Esophagus squamous epithelium (tissue), 5 donors: Measurements from ENCODE around the gene ASPN. TPM values are rescaled to one million over a fixed set of nuclear protein-coding genes. Genes with fewer than 3 reads are reported as not detected.

ENCODE experiments used
- DNase-seq: peaks from one replicate; lab custom pipeline; 2025; lab: John Stamatoyannopoulos, UW
- H3K27ac ChIP-seq, 4 donors: fragments of 200-600 bp; sonication (generic); one replicate each; pipeline ENCODE4 v1.5.1; 2016 to 2019; ENCODE audit warnings: mild to moderate bottlenecking in 1 of 4
- H3K27me3 ChIP-seq, 4 donors: fragments of 200-600 bp; sonication (generic); 1 replicate in 3 of 4; 2 replicates in 1 of 4; pipeline versions ENCODE4 v1.5.1 to v1.6.0; 2017 to 2021; ENCODE audit warnings: antibody characterized with exemption in 1 of 4
- H3K36me3 ChIP-seq, 3 donors: fragments of 200-600 bp; sonication (generic); one replicate each; pipeline ENCODE4 v1.5.1; 2016 to 2019
- H3K4me1 ChIP-seq, 3 donors: fragments of 200-600 bp; sonication (generic); one replicate each; pipeline ENCODE4 v1.5.1; 2017 to 2019
- H3K4me3 ChIP-seq, 4 donors: fragments of 200-600 bp; sonication (generic); 1 replicate in 3 of 4; 2 replicates in 1 of 4; pipeline ENCODE4 v1.5.1; 2016 to 2019; ENCODE audit warnings: mild to moderate bottlenecking in 2 of 4, moderate library complexity in 1 of 4
- H3K9me3 ChIP-seq, 3 donors: fragments of 200-600 bp; sonication (generic); one replicate each; pipeline ENCODE4 v1.5.1; 2016 to 2019
- CTCF ChIP-seq, 6 experiments: fragments of 450-650 bp in 4 of 6; fragments of 200-600 bp in 2 of 6; sonication (generic) in 2 of 6; IDR thresholded peaks; one replicate each; pipeline ENCODE4 v1.5.1; 2016 to 2019; ENCODE audit warnings: antibody characterized with exemption in 6 of 6, mild to moderate bottlenecking in 4 of 6, moderate library complexity in 4 of 6
- POLR2A ChIP-seq, 4 donors: fragments of 450-650 bp; IDR thresholded peaks; one replicate each; pipeline ENCODE4 v1.6.1; 2017; ENCODE audit warnings: antibody characterized with exemption in 4 of 4, mild to moderate bottlenecking in 4 of 4, moderate library complexity in 3 of 4
- WGBS, 2 donors: methylation state at CpG; one replicate each; pipeline ENCODE4 v1.1.5; 2018; 5-methylcytosine and 5-hydroxymethylcytosine counted together
- intact Hi-C: fragments of 100-400 bp; cut with DNase I; formaldehyde crosslinking; loops from one replicate; pipeline ENCODE4 v1.15.0; 2022
- total RNA-seq, 4 donors: library from RNA; depleted of rRNA; stranded (reverse); fragments of >200 nt; gene quantifications; one replicate each; pipeline ENCODE4 v1.1.0, GENCODE V29; 2016
- donor health status: DM: yes; HTN: yes; CAD: no.

ASPN gene
- total RNA-seq, 4 donors from 2014 or later: 0.34 to 7.4 (median 1.8) TPM

- 83% methylated on average over 2 of the region's 2 CpGs; no CpG with 5 or more reads in 1 of the 2 donors for WGBS, 2 donors
- Histone ChIP-seq H3K36me3 (no peaks in the 10 kb centered on the region), H3K4me3 (no peak overlapping the region), H3K27me3 (no peaks in the 10 kb centered on the region), H3K4me1 (peaks cover 4 to 64% (median 43%) of the 10 kb centered on the region in 3 donors), H3K9me3 (no peaks in the 10 kb centered on the region), H3K27ac (peak overlapping the region; percentile 64 to 87 (median 75))
- intact Hi-C loops: loop anchor here (10.0 kb wide), 1 partner anchor 88 kb away; no protein-coding TSS in a partner anchor
- no peak for DNase-seq
- TF ChIP-seq CTCF (IDR thresholded peaks at IDR 0.05) (peak in 1 of 6 experiments; percentile 27), POLR2A (IDR thresholded peaks at IDR 0.05) (no peak)
Measured at GRCh38 chr9:92507005-92507404, 24.7 kb upstream of the ASPN start.

- TF ChIP-seq POLR2A (IDR thresholded peaks at IDR 0.05) (no peak), CTCF (IDR thresholded peaks at IDR 0.05) (no peak)
- intact Hi-C loops: loop anchor here (10.0 kb wide), 1 partner anchor 88 kb away; no protein-coding TSS in a partner anchor
- Histone ChIP-seq H3K36me3 (no peaks in the 10 kb centered on the region), H3K4me3 (no peak overlapping the region), H3K27me3 (no peaks in the 10 kb centered on the region), H3K9me3 (no peaks in the 10 kb centered on the region), H3K4me1 (peaks cover 4 to 71% (median 48%) of the 10 kb centered on the region in 3 donors), H3K27ac (peak overlapping the region; percentile 64 to 87 (median 75))
- peak; percentile 1 for DNase-seq
- WGBS, 2 donors: 10 to 22% methylated on average over 3 of the region's 3 CpGs
Measured at GRCh38 chr9:92506184-92506857, 24.0 kb upstream of the ASPN start.

- intact Hi-C loops: loop anchor here (10.0 kb wide), 1 partner anchor 90 kb away; no protein-coding TSS in a partner anchor
- no peaks in the 10 kb centered on the region for H3K27me3 ChIP-seq
- H3K27ac ChIP-seq: peak overlapping the region in 3 of 4 donors; percentile 22 to 87 (median 83)
- H3K4me1 ChIP-seq: peaks cover 4 to 73% (median 48%) of the 10 kb centered on the region in 3 donors
- no peaks in the 10 kb centered on the region for H3K9me3 ChIP-seq
- WGBS, 2 donors: 90 to 96% methylated on average over 2 of the region's 2 CpGs
- H3K4me3 ChIP-seq: no peak overlapping the region
- no peaks in the 10 kb centered on the region for H3K36me3 ChIP-seq
- no peak for DNase-seq
- TF ChIP-seq CTCF (IDR thresholded peaks at IDR 0.05): no peak
- TF ChIP-seq POLR2A (IDR thresholded peaks at IDR 0.05): no peak
Measured at GRCh38 chr9:92504881-92505280, 22.6 kb upstream of the ASPN start.

GRCh38 chr9:92503156-92503555 lies 20.9 kb upstream of the ASPN start:
- TF ChIP-seq POLR2A (IDR thresholded peaks at IDR 0.05) (no peak), CTCF (IDR thresholded peaks at IDR 0.05) (no peak)
- peaks cover 4 to 64% (median 46%) of the 10 kb centered on the region in 3 donors for H3K4me1 ChIP-seq
- no peaks in the 10 kb centered on the region for H3K9me3 ChIP-seq
- intact Hi-C loops: loop anchor here (10.0 kb wide), 1 partner anchor 92 kb away; no protein-coding TSS in a partner anchor
- no peaks in the 10 kb centered on the region for H3K36me3 ChIP-seq
- H3K27me3 ChIP-seq: no peaks in the 10 kb centered on the region
- H3K4me3 ChIP-seq: no peak overlapping the region
- WGBS, 2 donors: 81 to 83% methylated on average over 2 of the region's 2 CpGs
- no peak overlapping the region for H3K27ac ChIP-seq
- no peak for DNase-seq
